Dendritic cell treated with granulocyte-macrophage colony-stimulating factor and Interleukin-4, amounts not matched to agents 40 ng/mL and 50 ng/mL, for 4 days (primary cell): ENCODE data around the gene IGSF3.
"Not testable (repeated sequence)": the region's sequence is repeated elsewhere in the genome, so short reads cannot be mapped to it uniquely, and the experiment has no call there.

ENCODE experiments used
- H3K27ac Mint-ChIP-seq: one replicate; pipeline ENCODE4 v1.8.0; 2022; ENCODE audit warnings: mild to moderate bottlenecking, mixed read lengths
- H3K27me3 Mint-ChIP-seq: one replicate; pipeline ENCODE4 v1.8.0; 2022; ENCODE audit warnings: mild to moderate bottlenecking, mixed read lengths
- H3K36me3 Mint-ChIP-seq: one replicate; pipeline ENCODE4 v1.8.0; 2022; ENCODE audit warnings: low read depth, mixed read lengths
- H3K4me1 Mint-ChIP-seq: one replicate; pipeline ENCODE4 v1.8.0; 2022; ENCODE audit warnings: low read depth, mixed read lengths
- H3K4me3 Mint-ChIP-seq: one replicate; pipeline ENCODE4 v1.8.0; 2022; ENCODE audit warnings: mild to moderate bottlenecking, moderate library complexity, mixed read lengths
- H3K9me3 Mint-ChIP-seq: one replicate; pipeline ENCODE4 v1.8.0; 2022; ENCODE audit warnings: mixed read lengths
- intact Hi-C: fragments of 100-400 bp; cut with micrococcal nuclease; formaldehyde crosslinking; loops from one replicate; pipeline ENCODE4 v1.15.0; 2022

Gene IGSF3

GRCh38 chr1:116642311-116643280, 24.9 kb downstream of the IGSF3 start:
- H3K36me3 Mint-ChIP-seq, H3K27ac Mint-ChIP-seq, H3K9me3 Mint-ChIP-seq, intact Hi-C loops, H3K4me3 Mint-ChIP-seq: not testable (repeated sequence)
- Mint-ChIP-seq H3K27me3 (peaks cover 18% of the 10 kb centered on the region), H3K4me1 (peaks cover 33% of the 10 kb centered on the region)

- H3K36me3 Mint-ChIP-seq, intact Hi-C loops, H3K4me1 Mint-ChIP-seq, H3K4me3 Mint-ChIP-seq, H3K27me3 Mint-ChIP-seq, H3K27ac Mint-ChIP-seq, H3K9me3 Mint-ChIP-seq: not testable (repeated sequence)
These were observed 29.9 kb downstream of the IGSF3 start for GRCh38 chr1:116637583-116637982.

GRCh38 chr1:116636584-116636983, 30.9 kb downstream of the IGSF3 start:
- intact Hi-C loops: not testable (repeated sequence)
- H3K27me3 Mint-ChIP-seq: peaks cover 16% of the 10 kb centered on the region

GRCh38 chr1:116634386-116634785, 33.1 kb downstream of the IGSF3 start:
- intact Hi-C loops, H3K4me1 Mint-ChIP-seq, H3K9me3 Mint-ChIP-seq, H3K4me3 Mint-ChIP-seq, H3K36me3 Mint-ChIP-seq, H3K27ac Mint-ChIP-seq: not testable (repeated sequence)
- H3K27me3 Mint-ChIP-seq: peaks cover 19% of the 10 kb centered on the region

More at GRCh38 chr1:116636584-116636983, 30.9 kb downstream of the IGSF3 start:
- H3K9me3 Mint-ChIP-seq, H3K4me1 Mint-ChIP-seq, H3K36me3 Mint-ChIP-seq, H3K27ac Mint-ChIP-seq, H3K4me3 Mint-ChIP-seq: not testable (repeated sequence)

- not testable (repeated sequence) for H3K4me3 Mint-ChIP-seq
These were observed 35.3 kb downstream of the IGSF3 start for GRCh38 chr1:116631996-116632925.

GRCh38 chr1:116631554-116631953, 36.0 kb downstream of the IGSF3 start:
- H3K27ac Mint-ChIP-seq, H3K4me3 Mint-ChIP-seq, intact Hi-C loops, H3K9me3 Mint-ChIP-seq, H3K36me3 Mint-ChIP-seq: not testable (repeated sequence)
- Mint-ChIP-seq H3K27me3 (peaks cover 17% of the 10 kb centered on the region), H3K4me1 (peaks cover 17% of the 10 kb centered on the region)

More at GRCh38 chr1:116631996-116632925, 35.3 kb downstream of the IGSF3 start:
- H3K27ac Mint-ChIP-seq, H3K9me3 Mint-ChIP-seq, intact Hi-C loops, H3K36me3 Mint-ChIP-seq: not testable (repeated sequence)
- Mint-ChIP-seq H3K4me1 (peaks cover 17% of the 10 kb centered on the region), H3K27me3 (peaks cover 17% of the 10 kb centered on the region)

- H3K27ac Mint-ChIP-seq, H3K36me3 Mint-ChIP-seq, H3K4me3 Mint-ChIP-seq, H3K9me3 Mint-ChIP-seq, intact Hi-C loops: not testable (repeated sequence)
- Mint-ChIP-seq H3K4me1 (peaks cover 17% of the 10 kb centered on the region), H3K27me3 (peaks cover 17% of the 10 kb centered on the region)
These were observed 37.5 kb downstream of the IGSF3 start for GRCh38 chr1:116630057-116630456.

DNA sequence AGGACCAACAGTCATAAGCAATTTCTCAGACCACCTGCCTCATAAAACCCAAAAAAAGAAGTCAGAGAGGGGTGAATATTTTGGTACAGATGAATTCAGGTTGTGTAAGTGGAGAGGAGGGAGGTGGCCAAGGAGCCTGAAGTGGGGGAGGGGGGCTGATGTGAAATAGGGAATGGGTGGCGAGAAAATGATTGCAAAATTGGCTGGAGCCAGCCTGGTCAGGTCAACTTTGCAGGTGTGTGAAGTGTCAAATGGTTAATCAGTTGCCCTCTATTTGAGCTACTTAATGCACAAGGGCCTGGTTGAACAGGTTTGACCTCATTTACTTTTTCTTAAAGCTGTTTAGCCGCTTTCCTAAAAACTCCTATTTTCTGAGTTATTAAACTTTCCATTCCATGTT, 38.1 kb downstream of the IGSF3 start:
- H3K27me3 Mint-ChIP-seq: peaks cover 15% of the 10 kb centered on the region
- H3K36me3 Mint-ChIP-seq, H3K27ac Mint-ChIP-seq, H3K9me3 Mint-ChIP-seq, intact Hi-C loops, H3K4me3 Mint-ChIP-seq: not testable (repeated sequence)
- peaks cover 17% of the 10 kb centered on the region for H3K4me1 Mint-ChIP-seq

GRCh38 chr1:116628448-116628847, 39.1 kb downstream of the IGSF3 start:
- Mint-ChIP-seq H3K36me3 (no peaks in the 10 kb centered on the region), H3K27ac (no peak overlapping the region), H3K27me3 (peaks cover 12% of the 10 kb centered on the region), H3K4me3 (no peak overlapping the region), H3K9me3 (no peaks in the 10 kb centered on the region), H3K4me1 (peaks cover 17% of the 10 kb centered on the region)
- intact Hi-C loops: no loop called here

DNA sequence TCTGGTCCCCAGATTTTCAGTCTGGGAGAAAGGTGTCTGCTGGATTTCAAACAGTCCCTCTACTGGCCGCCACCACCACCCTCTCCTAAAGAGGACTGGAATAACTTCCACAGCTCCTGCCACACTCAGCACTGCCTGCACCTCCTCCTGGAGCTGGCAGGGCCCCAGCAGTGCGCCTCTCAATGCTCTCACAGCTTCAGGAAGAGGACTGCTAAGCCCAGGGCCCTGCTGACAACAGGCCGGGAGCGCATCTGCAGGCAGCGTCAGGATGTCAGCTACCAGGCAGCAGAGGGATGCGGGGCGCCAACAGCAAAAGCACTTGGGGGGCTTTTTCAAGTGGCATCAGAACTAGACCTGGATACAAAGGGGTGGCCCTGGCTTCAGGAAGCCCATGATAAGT, 40.2 kb downstream of the IGSF3 start:
- H3K4me3 Mint-ChIP-seq, H3K27ac Mint-ChIP-seq, H3K36me3 Mint-ChIP-seq, H3K9me3 Mint-ChIP-seq, H3K27me3 Mint-ChIP-seq, intact Hi-C loops: not testable (repeated sequence)
- peaks cover 17% of the 10 kb centered on the region for H3K4me1 Mint-ChIP-seq

DNA sequence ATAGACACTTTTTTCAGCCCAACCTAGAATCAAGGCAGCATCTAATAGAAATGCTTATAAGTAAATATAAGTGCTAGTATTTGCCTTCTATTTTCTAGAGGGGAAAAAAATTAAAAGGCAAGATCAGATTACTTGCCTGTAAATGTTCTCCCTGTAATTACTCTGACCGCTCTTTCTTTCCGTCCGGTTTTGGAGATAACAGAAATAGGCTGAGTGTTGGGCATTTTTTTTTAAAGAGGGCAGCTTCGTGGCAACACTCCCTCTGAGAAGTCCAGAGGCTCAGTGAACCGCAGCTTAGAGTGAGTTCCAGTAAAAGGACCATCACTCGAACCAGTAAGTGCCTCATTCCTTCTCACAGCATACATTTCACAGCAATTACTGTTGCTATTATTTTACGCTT, 40.6 kb downstream of the IGSF3 start:
- H3K9me3 Mint-ChIP-seq, H3K27me3 Mint-ChIP-seq, H3K4me3 Mint-ChIP-seq, H3K27ac Mint-ChIP-seq, H3K36me3 Mint-ChIP-seq, intact Hi-C loops: not testable (repeated sequence)
- peaks cover 17% of the 10 kb centered on the region for H3K4me1 Mint-ChIP-seq

- H3K9me3 Mint-ChIP-seq, H3K27me3 Mint-ChIP-seq, H3K27ac Mint-ChIP-seq, H3K4me3 Mint-ChIP-seq, intact Hi-C loops, H3K36me3 Mint-ChIP-seq: not testable (repeated sequence)
- peaks cover 17% of the 10 kb centered on the region for H3K4me1 Mint-ChIP-seq
These were observed 42.4 kb downstream of the IGSF3 start for GRCh38 chr1:116625155-116625554.

GRCh38 chr1:116624040-116624439, 43.5 kb downstream of the IGSF3 start:
- Mint-ChIP-seq H3K36me3 (no peaks in the 10 kb centered on the region), H3K27ac (no peak overlapping the region), H3K4me3 (no peak overlapping the region), H3K27me3 (no peaks in the 10 kb centered on the region), H3K9me3 (no peaks in the 10 kb centered on the region), H3K4me1 (peaks cover 9% of the 10 kb centered on the region)
- intact Hi-C loops: no loop called here

GRCh38 chr1:116622496-116622895, 45.0 kb downstream of the IGSF3 start:
- H3K4me3 Mint-ChIP-seq, H3K9me3 Mint-ChIP-seq, H3K4me1 Mint-ChIP-seq, H3K27me3 Mint-ChIP-seq, intact Hi-C loops, H3K36me3 Mint-ChIP-seq, H3K27ac Mint-ChIP-seq: not testable (repeated sequence)
